ENCODE data around the gene FUT3. TPM values are rescaled to one million over a fixed set of nuclear protein-coding genes. Genes with fewer than 3 reads are reported as not detected.

Gene FUT3
- total and polyA plus RNA-seq, 4 donors = 1.5 to 31.4 (median 18.2) TPM

DNA sequence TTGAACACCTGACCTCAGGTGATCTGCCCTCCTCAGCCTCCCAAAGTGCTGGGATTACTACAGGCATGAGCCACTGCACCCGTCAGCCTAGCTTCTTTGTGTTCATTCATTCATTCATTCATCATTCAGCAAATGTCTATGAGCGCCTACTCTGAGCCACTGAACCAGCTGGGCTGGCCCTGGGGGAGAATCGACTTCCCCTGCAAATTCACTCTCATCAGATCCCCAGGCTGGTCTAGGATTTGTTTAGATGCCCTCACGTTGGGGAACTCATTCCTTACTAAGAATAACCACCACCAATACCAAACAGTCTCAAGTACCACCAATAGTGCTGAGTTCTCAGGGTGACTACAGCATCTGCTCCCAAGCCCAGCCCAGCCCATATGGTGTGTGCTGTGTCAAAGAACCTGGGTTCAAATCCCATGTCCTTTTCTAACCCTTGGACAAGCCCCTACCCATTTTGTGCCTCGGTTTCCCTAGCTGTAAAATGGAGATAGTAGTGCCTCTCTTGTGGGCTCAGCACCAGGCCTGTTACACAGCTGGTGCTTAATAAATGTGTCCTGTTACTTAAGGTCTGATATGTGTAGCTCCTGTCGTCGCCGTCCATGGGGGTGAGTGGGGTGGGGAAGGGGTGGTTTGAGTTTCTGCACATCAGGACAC is 29.6 kb downstream of the FUT3 start:
- peaks cover 0 to 5% (median 0%) of the 10 kb centered on the region in 5 donors for H3K4me1 ChIP-seq (ENCODE audit: control insufficient read depth in 5 of 5, insufficient read depth in 5 of 5, low read length in 5 of 5)
- H3K27ac ChIP-seq (ENCODE audit: low read depth in 1 of 2, low read length in 1 of 2) = no peak overlapping the region
- WGBS, 2 donors = 56 to 58% methylated on average over 8 of the region's 8 CpGs
- no peaks in the 10 kb centered on the region for H3K36me3 ChIP-seq (ENCODE audit: control insufficient read depth in 4 of 4, insufficient read depth in 4 of 4, low read length in 4 of 4)
- no peak overlapping the region for H3K9ac ChIP-seq (ENCODE audit: insufficient read depth in 1 of 2, low read length in 2 of 2)
- peaks cover 0 to 2% (median 0%) of the 10 kb centered on the region in 4 donors for H3K9me3 ChIP-seq (ENCODE audit: control insufficient read depth in 4 of 4, insufficient read depth in 3 of 4, low read length in 3 of 4)
- H3K4me3 ChIP-seq = no peak overlapping the region
- TF ChIP-seq, protein P1, sequence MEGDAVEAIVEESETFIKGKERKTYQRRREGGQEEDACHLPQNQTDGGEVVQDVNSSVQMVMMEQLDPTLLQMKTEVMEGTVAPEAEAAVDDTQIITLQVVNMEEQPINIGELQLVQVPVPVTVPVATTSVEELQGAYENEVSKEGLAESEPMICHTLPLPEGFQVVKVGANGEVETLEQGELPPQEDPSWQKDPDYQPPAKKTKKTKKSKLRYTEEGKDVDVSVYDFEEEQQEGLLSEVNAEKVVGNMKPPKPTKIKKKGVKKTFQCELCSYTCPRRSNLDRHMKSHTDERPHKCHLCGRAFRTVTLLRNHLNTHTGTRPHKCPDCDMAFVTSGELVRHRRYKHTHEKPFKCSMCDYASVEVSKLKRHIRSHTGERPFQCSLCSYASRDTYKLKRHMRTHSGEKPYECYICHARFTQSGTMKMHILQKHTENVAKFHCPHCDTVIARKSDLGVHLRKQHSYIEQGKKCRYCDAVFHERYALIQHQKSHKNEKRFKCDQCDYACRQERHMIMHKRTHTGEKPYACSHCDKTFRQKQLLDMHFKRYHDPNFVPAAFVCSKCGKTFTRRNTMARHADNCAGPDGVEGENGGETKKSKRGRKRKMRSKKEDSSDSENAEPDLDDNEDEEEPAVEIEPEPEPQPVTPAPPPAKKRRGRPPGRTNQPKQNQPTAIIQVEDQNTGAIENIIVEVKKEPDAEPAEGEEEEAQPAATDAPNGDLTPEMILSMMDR (IDR thresholded peaks at IDR 0.05; ENCODE audit: control extremely low read depth, extremely low read depth) = no peak
- DNase-seq = no peak
- H3K27me3 ChIP-seq (ENCODE audit: control insufficient read depth in 3 of 3, insufficient read depth in 3 of 3, low read length in 2 of 3) = no peaks in the 10 kb centered on the region
- no peak for ATAC-seq (ENCODE audit: insufficient read depth, low FRiP score)

- Histone ChIP-seq H3K27ac (ENCODE audit: low read depth in 1 of 2, low read length in 1 of 2) (no peak overlapping the region), H3K9me3 (ENCODE audit: control insufficient read depth in 4 of 4, insufficient read depth in 3 of 4, low read length in 3 of 4) (peaks cover 0 to 2% (median 0%) of the 10 kb centered on the region in 4 donors), H3K27me3 (ENCODE audit: control insufficient read depth in 3 of 3, insufficient read depth in 3 of 3, low read length in 2 of 3) (no peaks in the 10 kb centered on the region), H3K9ac (ENCODE audit: insufficient read depth in 1 of 2, low read length in 2 of 2) (no peak overlapping the region), H3K4me3 (no peak overlapping the region), H3K4me1 (ENCODE audit: control insufficient read depth in 5 of 5, insufficient read depth in 5 of 5, low read length in 5 of 5) (peaks cover 0 to 5% (median 0%) of the 10 kb centered on the region in 5 donors), H3K36me3 (ENCODE audit: control insufficient read depth in 4 of 4, insufficient read depth in 4 of 4, low read length in 4 of 4) (no peaks in the 10 kb centered on the region)
- WGBS, 2 donors = 58 to 63% methylated on average over 6 of the region's 6 CpGs
- DNase-seq = no peak
- TF ChIP-seq, protein P1 (IDR thresholded peaks at IDR 0.05; ENCODE audit: control extremely low read depth, extremely low read depth) = no peak
- ATAC-seq (ENCODE audit: insufficient read depth, low FRiP score) = no peak
Observed at GRCh38 chr19:5820785-5821184, 30.5 kb downstream of the FUT3 start.

GRCh38 chr19:5818594-5818993 is 32.7 kb downstream of the FUT3 start:
- ATAC-seq (ENCODE audit: insufficient read depth, low FRiP score) = no peak
- TF ChIP-seq, protein P1 (IDR thresholded peaks at IDR 0.05; ENCODE audit: control extremely low read depth, extremely low read depth) = no peak
- H3K4me3 ChIP-seq = no peak overlapping the region

More at GRCh38 chr19:5818594-5818993, 32.7 kb downstream of the FUT3 start:
- Histone ChIP-seq H3K9me3 (ENCODE audit: control insufficient read depth in 4 of 4, insufficient read depth in 3 of 4, low read length in 3 of 4) (peaks cover 0 to 2% (median 0%) of the 10 kb centered on the region in 4 donors), H3K9ac (ENCODE audit: insufficient read depth in 1 of 2, low read length in 2 of 2) (no peak overlapping the region), H3K27ac (ENCODE audit: low read depth in 1 of 2, low read length in 1 of 2) (no peak overlapping the region), H3K27me3 (ENCODE audit: control insufficient read depth in 3 of 3, insufficient read depth in 3 of 3, low read length in 2 of 3) (no peaks in the 10 kb centered on the region), H3K36me3 (ENCODE audit: control insufficient read depth in 4 of 4, insufficient read depth in 4 of 4, low read length in 4 of 4) (no peaks in the 10 kb centered on the region), H3K4me1 (ENCODE audit: control insufficient read depth in 5 of 5, insufficient read depth in 5 of 5, low read length in 5 of 5) (peaks cover 0 to 5% (median 0%) of the 10 kb centered on the region in 5 donors)
- WGBS, 2 donors = 76 to 79% methylated on average over 10 of the region's 10 CpGs
- DNase-seq = peak in 2 of 3 donors; percentile 51 to 75
